HCT116 (cell line): ENCODE measurements around the gene NSMF. TPM values are rescaled to one million over a fixed set of nuclear protein-coding genes. Genes with fewer than 3 reads are reported as not detected.

Source experiments
- ATAC-seq: fragments of 200-7000 bp; cut with Tn5 transposase; 2 replicates; pipeline ENCODE4 v1.9.1; 2020; ENCODE audit warnings: mild to moderate bottlenecking, moderate library complexity
- BruUV-seq: library from RNA; stranded (reverse); fragments of 400-500 nt; replicated peaks from 2 replicates; lab custom pipeline; 2021; lab: Mats Ljungman, UMichigan
- CTCF ChIA-PET: fragments of 300-600 bp; sonication (Branson Sonifier 250); formaldehyde crosslinking; loops from one replicate; lab custom pipeline; 2021; ENCODE audit warnings: antibody characterized with exemption; lab: Charles Lee
- POLR2A ChIA-PET: fragments of 300-600, 350-600 bp; sonication (Branson Sonifier 250); formaldehyde crosslinking; loops from one replicate; lab custom pipeline; 2021; ENCODE audit warnings: antibody characterized with exemption; lab: Charles Lee
- RAD21 ChIA-PET, 2 experiments: fragments of 300-600 bp; sonication (Branson Sonifier 250); formaldehyde crosslinking; loops; one replicate each; lab custom pipeline; 2023; ENCODE audit warnings: low total read pairs in 2 of 2; ENCODE audit not compliant: uncharacterized antibody in 2 of 2, unreplicated experiment in 2 of 2, low non-redundant PET in 1 of 2; lab: Charles Lee
- DNase-seq: peaks from one replicate; pipeline ENCODE4 v3.0.0-alpha.2; 2010; ENCODE audit warnings: low read depth, low spot score
- H2AFZ ChIP-seq: fragments of 200-600 bp; shearing (Covaris generic), sonication (generic); 2 replicates; pipeline ENCODE4 v1.6.1; 2017; ENCODE audit warnings: low read depth, mixed run types, mixed read lengths, antibody characterized with exemption, low read length; ENCODE audit not compliant: poor library complexity, severe bottlenecking
- H3K27ac ChIP-seq: 2 replicates; pipeline ENCODE4 v1.5.1; 2012; ENCODE audit warnings: low read depth, low read length
- H3K27me3 ChIP-seq: fragments of 200-600 bp; sonication (generic); 2 replicates; pipeline ENCODE4 v1.6.1; 2016; ENCODE audit warnings: mixed run types, low read length, mixed read lengths; ENCODE audit not compliant: insufficient read depth
- H3K36me3 ChIP-seq, 2 experiments: fragments of 200-500 bp in 1 of 2; fragments of 200-600 bp in 1 of 2; sonication (Bioruptor generic) in 1 of 2; sonication (generic) in 1 of 2; 2 replicates each; pipeline versions ENCODE4 v1.5.1 to v1.6.1; 2014 to 2016; ENCODE audit warnings: low read length in 2 of 2, inconsistent platforms in 1 of 2, mixed read lengths in 1 of 2, mixed run types in 1 of 2; ENCODE audit not compliant: insufficient read depth in 2 of 2, control insufficient read depth in 1 of 2
- H3K4me1 ChIP-seq, 2 experiments: fragments of 200-600 bp in 1 of 2; sonication (generic) in 1 of 2; 2 replicates each; pipeline versions ENCODE4 v1.5.1 to v1.6.1; 2012 to 2017; ENCODE audit warnings: low read length in 2 of 2, inconsistent platforms in 1 of 2, mild to moderate bottlenecking in 1 of 2, mixed read lengths in 1 of 2, mixed run types in 1 of 2, moderate library complexity in 1 of 2; ENCODE audit not compliant: insufficient read depth in 2 of 2, control insufficient read depth in 1 of 2
- H3K4me2 ChIP-seq: fragments of 200-600 bp; sonication (generic); 2 replicates; pipeline ENCODE4 v1.6.1; 2017; ENCODE audit warnings: mixed run types, low read length, mixed read lengths
- H3K4me3 ChIP-seq, 2 experiments: fragments of 200-600 bp in 1 of 2; sonication (generic) in 1 of 2; replicated peaks in 1 of 2; 2 replicates each; pipeline ENCODE4 v1.5.1; 2011 to 2016; ENCODE audit warnings: low read length in 2 of 2, control low read depth in 1 of 2, low read depth in 1 of 2, mild to moderate bottlenecking in 1 of 2, mixed read lengths in 1 of 2, mixed run types in 1 of 2
- H3K79me2 ChIP-seq: fragments of 200-600 bp; sonication (generic); 2 replicates; pipeline ENCODE4 v1.6.1; 2017; ENCODE audit warnings: mild to moderate bottlenecking, mixed run types, low read length, moderate library complexity, mixed read lengths; ENCODE audit not compliant: insufficient read depth
- H3K9ac ChIP-seq: fragments of 200-600 bp; sonication (generic); 2 replicates; pipeline ENCODE4 v1.6.1; 2016; ENCODE audit warnings: low read length, mixed read lengths
- H3K9me2 ChIP-seq: fragments of 200-600 bp; sonication (generic), shearing (Covaris generic); 2 replicates; pipeline ENCODE4 v1.6.1; 2017; ENCODE audit warnings: mixed run types, mild to moderate bottlenecking, moderate library complexity; ENCODE audit not compliant: insufficient read depth
- H3K9me3 ChIP-seq, 2 experiments: fragments of 200-500 bp in 1 of 2; fragments of 200-600 bp in 1 of 2; sonication (Bioruptor generic) in 1 of 2; sonication (generic) in 1 of 2; 2 replicates each; pipeline ENCODE4 v1.6.1; 2014 to 2017; ENCODE audit warnings: low read length in 2 of 2, mixed read lengths in 2 of 2, inconsistent platforms in 1 of 2, low read depth in 1 of 2, mild to moderate bottlenecking in 1 of 2, mixed run types in 1 of 2, moderate library complexity in 1 of 2; ENCODE audit not compliant: control insufficient read depth in 1 of 2, insufficient read depth in 1 of 2
- H4K20me1 ChIP-seq: fragments of 200-600 bp; sonication (generic), shearing (Covaris generic); 2 replicates; pipeline ENCODE4 v1.6.1; 2017; ENCODE audit warnings: mixed run types, mild to moderate bottlenecking, moderate library complexity; ENCODE audit not compliant: insufficient read depth
- POLR2AphosphoS5 ChIP-seq: IDR thresholded peaks from 2 replicates; pipeline ENCODE4 v1.6.1; 2011; ENCODE audit warnings: mild to moderate bottlenecking, low read depth, low read length, moderate library complexity
- RAD21 ChIP-seq: IDR thresholded peaks from 2 replicates; pipeline ENCODE4 v1.6.1; 2012; ENCODE audit warnings: low read depth, mild to moderate bottlenecking
- intact Hi-C: fragments of 100-400 bp; cut with micrococcal nuclease; formaldehyde crosslinking; loops from 2 replicates; pipeline ENCODE4 v1.10.0; 2022
- total RNA-seq: library from RNA; stranded (reverse); gene quantifications from one replicate; pipeline ENCODE4 v1.2.1, GENCODE V29; 2021; ENCODE audit not compliant: unreplicated experiment

The NSMF gene
- total RNA-seq, 1 experiment from 2014 or later = 81.9 TPM

GRCh38 chr9:137430723-137431415 is 28.3 kb downstream of the NSMF start:
- no peak for DNase-seq
- H3K4me2 ChIP-seq = peak overlapping the region; percentile 76
- ChIA-PET CTCF (no interaction called here), POLR2A (interaction anchor here (1.2 kb wide), 1 partner anchor 11 kb away, joined by 3 read pairs; the partner anchor contains the start of gene ENTPD8), RAD21 (no interaction called here)
- BruUV-seq = no TSS peak
- H3K79me2 ChIP-seq = no peaks in the 10 kb centered on the region
- no peaks in the 10 kb centered on the region for H3K9me2 ChIP-seq
- H3K27ac ChIP-seq = no peak overlapping the region; the same call in 1 of the 2 replicates
- no peak; the same call in 1 of the 2 replicates for ATAC-seq
- TF ChIP-seq POLR2AphosphoS5 = no peak
- H3K4me3 ChIP-seq = no peak overlapping the region
- H2AFZ ChIP-seq = no peak overlapping the region
- no peaks in the 10 kb centered on the region for H4K20me1 ChIP-seq
- intact Hi-C loops = no loop called here
- no peaks in the 10 kb centered on the region for H3K36me3 ChIP-seq
- no peak overlapping the region for H3K9ac ChIP-seq
- no peaks in the 10 kb centered on the region for H3K9me3 ChIP-seq
- no peaks in the 10 kb centered on the region for H3K27me3 ChIP-seq
- peaks cover 22 to 31% of the 10 kb centered on the region in 2 experiments for H3K4me1 ChIP-seq

GRCh38 chr9:137429974-137430722 is 29.0 kb downstream of the NSMF start:
- H3K36me3 ChIP-seq = no peaks in the 10 kb centered on the region
- H3K9me3 ChIP-seq = no peaks in the 10 kb centered on the region
- ChIA-PET POLR2A (interaction anchor here (1.2 kb wide), 1 partner anchor 11 kb away, joined by 3 read pairs; the partner anchor contains the start of gene ENTPD8), RAD21 (interaction anchor here in 1 of 2 experiments (0.6 kb wide), 1 partner anchor 279 kb away, joined by 7 read pairs; no protein-coding TSS in a partner anchor), CTCF (no interaction called here)
- H3K9me2 ChIP-seq = no peaks in the 10 kb centered on the region
- peak overlapping the region; percentile 76 for H3K4me2 ChIP-seq
- H3K9ac ChIP-seq = peak overlapping the region; percentile 39; the same call in 1 of the 2 replicates
- no peaks in the 10 kb centered on the region for H3K27me3 ChIP-seq
- no peaks in the 10 kb centered on the region for H4K20me1 ChIP-seq
- peak overlapping the region; percentile 55; the same call in 1 of the 2 replicates for H3K27ac ChIP-seq
- DNase-seq = no peak
- intact Hi-C loops = no loop called here
- no peak for TF ChIP-seq RAD21
- TF ChIP-seq POLR2AphosphoS5 = peak; percentile 43
- H3K4me3 ChIP-seq = peak overlapping the region; percentile 24 to 45
- BruUV-seq = no TSS peak
- no peaks in the 10 kb centered on the region for H3K79me2 ChIP-seq
- peak; percentile 85 for ATAC-seq
- no peak overlapping the region for H2AFZ ChIP-seq
- peaks cover 21 to 31% of the 10 kb centered on the region in 2 experiments for H3K4me1 ChIP-seq
